GM12892 (cell line): ENCODE data around the gene FAR2.

ENCODE experiments used
- POLR2A ChIP-seq: IDR thresholded peaks from 2 replicates; pipeline ENCODE4 v1.6.1; 2011; ENCODE audit warnings: low read depth, low read length, control low read depth
- POLR2AphosphoS5 ChIP-seq: IDR thresholded peaks from 2 replicates; pipeline ENCODE4 v1.6.1; 2011; ENCODE audit warnings: low read depth, low read length, control low read depth
- TAF1 ChIP-seq: IDR thresholded peaks from 2 replicates; pipeline ENCODE4 v1.6.1; 2011; ENCODE audit warnings: low read depth, mild to moderate bottlenecking, control low read depth, low read length, borderline replicate concordance

DNA sequence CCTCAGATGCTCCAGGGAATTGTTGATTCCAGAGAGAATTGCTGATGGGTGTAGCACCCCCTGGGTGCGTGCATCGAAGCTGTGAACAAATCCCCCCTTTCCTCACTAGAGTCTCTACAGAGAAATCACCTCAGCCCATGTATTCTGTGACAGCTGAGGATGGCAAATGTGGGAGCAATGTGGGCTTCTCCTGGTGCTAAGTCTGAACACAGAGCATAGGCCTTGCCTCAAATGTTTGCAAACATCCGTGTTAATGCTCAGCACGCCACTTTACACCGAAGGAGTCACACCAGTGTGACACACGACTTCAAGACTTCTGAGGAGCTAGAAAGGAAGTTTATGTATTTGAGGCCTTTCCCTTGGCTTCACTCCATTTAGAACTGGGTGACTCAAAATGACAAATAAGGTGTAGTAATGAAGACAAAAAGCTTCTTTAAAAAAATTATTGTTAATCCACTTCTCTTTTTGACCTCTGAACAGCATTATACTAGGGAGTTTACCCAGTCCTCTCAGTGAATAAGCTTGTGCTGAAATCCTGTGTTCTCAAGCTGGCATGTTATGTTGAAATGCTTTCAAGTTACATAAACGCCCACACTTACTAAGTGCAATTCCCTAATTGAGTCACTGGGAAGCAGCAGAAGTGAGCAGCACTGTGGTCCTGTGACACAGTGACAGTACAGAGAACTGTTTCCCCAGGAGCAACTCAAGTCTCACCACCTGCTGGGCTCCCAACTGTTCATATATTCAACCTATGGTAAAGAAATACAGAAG is 92.9 kb downstream of the FAR2 start:
- TF ChIP-seq POLR2AphosphoS5 (no peak), POLR2A (no peak), TAF1 (no peak)
